Ascending aorta (tissue), 2 donors: ENCODE data around the gene C19orf33. TPM values are rescaled to one million over a fixed set of nuclear protein-coding genes. Genes with fewer than 3 reads are reported as not detected.

Experiments used
- DNase-seq, 2 donors: peaks; one replicate each; pipeline ENCODE4 v3.0.0-alpha.2; 2019; ENCODE audit warnings: low spot score in 2 of 2
- H3K27ac ChIP-seq, 2 donors: fragments of 200-600 bp; sonication (generic); one replicate each; pipeline ENCODE4 v1.5.1; 2016 to 2017; ENCODE audit warnings: mild to moderate bottlenecking in 1 of 2
- H3K27me3 ChIP-seq: fragments of 200-600 bp; sonication (generic); one replicate; pipeline ENCODE4 v1.5.1; 2017
- H3K36me3 ChIP-seq, 2 donors: fragments of 200-600 bp; sonication (generic); one replicate each; pipeline ENCODE4 v1.5.1; 2016
- H3K4me1 ChIP-seq, 2 donors: fragments of 200-600 bp; sonication (generic); one replicate each; pipeline ENCODE4 v1.5.1; 2016 to 2017; ENCODE audit warnings: mild to moderate bottlenecking in 1 of 2
- H3K4me3 ChIP-seq, 2 donors: fragments of 200-600 bp; sonication (generic); one replicate each; pipeline ENCODE4 v1.5.1; 2016 to 2017; ENCODE audit warnings: mild to moderate bottlenecking in 1 of 2
- H3K9me3 ChIP-seq, 2 donors: fragments of 200-600 bp; sonication (generic); one replicate each; pipeline ENCODE4 v1.5.1; 2016
- intact Hi-C: fragments of 100-400 bp; cut with DNase I; formaldehyde crosslinking; loops from one replicate; pipeline ENCODE4 v1.15.1; 2023
- total RNA-seq: library from RNA; depleted of rRNA; stranded (reverse); fragments of >200 nt; gene quantifications from one replicate; pipeline ENCODE4 v1.1.0, GENCODE V29; 2016
- TF ChIP-seq, protein P1 (sequence below), 3 experiments: fragments of 200-600 bp in 2 of 3; fragments of 450-650 bp in 1 of 3; sonication (generic) in 2 of 3; IDR thresholded peaks; one replicate each; pipeline ENCODE4 v1.5.1; 2016 to 2019; ENCODE audit warnings: antibody characterized with exemption in 3 of 3, mild to moderate bottlenecking in 1 of 3, moderate library complexity in 1 of 3

C19orf33 gene
- total RNA-seq, 1 donor from 2014 or later, result not detected

DNA sequence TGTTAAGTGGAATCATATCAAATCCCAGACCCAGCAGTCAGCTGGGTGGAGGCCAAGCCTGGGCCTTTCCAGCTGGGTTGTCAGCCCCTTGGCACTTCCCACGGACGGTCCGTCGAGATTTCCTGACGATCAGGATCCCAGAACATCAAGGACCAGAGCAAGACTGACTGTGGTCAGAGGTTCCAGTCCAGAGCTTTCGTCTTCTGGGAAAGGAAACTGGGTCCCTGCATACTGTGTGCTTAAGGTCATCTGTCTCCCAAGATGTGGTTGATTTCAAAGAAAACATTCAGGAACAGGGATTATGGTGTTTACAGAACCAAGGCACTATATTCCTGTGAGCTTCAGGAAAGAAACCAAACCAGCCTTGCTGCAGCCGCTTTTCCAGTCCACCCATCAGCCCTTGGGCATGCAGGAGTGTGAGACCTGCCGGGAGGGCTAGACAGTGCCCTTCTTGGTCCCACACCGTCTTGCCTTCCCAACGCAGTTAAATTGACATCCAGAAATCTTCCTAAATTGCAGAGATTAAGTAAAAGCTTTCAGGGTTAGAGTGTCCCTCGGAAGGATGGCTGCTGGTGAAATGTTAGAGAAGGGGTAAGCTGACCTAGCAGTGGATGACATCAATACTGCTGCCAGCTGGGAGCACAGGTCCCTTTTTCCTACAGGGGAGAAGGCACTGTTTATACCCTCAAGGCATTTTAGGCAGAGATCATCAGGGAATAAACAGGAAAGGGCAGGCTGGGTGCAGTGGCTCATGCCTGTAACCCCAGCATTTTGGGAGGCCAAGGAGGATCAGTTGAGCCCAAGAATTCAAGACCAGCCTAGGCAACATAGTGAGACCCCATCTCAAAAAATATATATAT is 5.0 kb upstream of the C19orf33 start:
- peak overlapping the region; percentile 59 to 69 for H3K27ac ChIP-seq
- TF ChIP-seq, protein P1, sequence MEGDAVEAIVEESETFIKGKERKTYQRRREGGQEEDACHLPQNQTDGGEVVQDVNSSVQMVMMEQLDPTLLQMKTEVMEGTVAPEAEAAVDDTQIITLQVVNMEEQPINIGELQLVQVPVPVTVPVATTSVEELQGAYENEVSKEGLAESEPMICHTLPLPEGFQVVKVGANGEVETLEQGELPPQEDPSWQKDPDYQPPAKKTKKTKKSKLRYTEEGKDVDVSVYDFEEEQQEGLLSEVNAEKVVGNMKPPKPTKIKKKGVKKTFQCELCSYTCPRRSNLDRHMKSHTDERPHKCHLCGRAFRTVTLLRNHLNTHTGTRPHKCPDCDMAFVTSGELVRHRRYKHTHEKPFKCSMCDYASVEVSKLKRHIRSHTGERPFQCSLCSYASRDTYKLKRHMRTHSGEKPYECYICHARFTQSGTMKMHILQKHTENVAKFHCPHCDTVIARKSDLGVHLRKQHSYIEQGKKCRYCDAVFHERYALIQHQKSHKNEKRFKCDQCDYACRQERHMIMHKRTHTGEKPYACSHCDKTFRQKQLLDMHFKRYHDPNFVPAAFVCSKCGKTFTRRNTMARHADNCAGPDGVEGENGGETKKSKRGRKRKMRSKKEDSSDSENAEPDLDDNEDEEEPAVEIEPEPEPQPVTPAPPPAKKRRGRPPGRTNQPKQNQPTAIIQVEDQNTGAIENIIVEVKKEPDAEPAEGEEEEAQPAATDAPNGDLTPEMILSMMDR (IDR thresholded peaks at IDR 0.05), result no peak

DNA sequence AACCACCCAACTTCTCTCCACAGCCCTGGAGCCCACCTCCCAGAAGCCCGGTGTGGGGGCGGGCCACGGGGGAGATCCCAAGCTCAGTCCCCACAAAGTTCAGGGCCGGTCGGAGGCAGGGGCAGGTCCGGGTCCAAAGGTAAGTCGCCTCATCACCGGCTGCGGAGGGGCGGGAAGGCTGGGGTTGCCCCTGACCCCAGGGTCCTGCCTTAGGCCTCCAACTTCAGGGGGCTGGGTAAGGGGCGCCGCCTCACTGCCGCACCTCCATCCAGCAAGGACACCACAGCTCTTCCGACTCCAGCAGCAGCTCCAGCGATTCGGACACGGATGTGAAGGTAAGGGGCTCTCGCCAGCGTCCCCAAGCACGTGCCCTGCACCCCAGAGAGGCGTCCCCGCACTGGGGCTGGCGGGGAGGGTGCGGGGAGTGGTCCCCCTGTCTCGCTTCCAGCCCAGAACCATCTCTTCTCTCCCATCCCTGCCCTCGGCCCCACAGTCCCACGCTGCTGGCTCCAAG is 358 bp downstream of the C19orf33 start:
- Histone ChIP-seq H3K36me3 (peaks cover 46 to 52% of the 10 kb centered on the region in 2 donors), H3K4me1 (no peaks in the 10 kb centered on the region), H3K4me3 (no peak overlapping the region), H3K9me3 (no peaks in the 10 kb centered on the region), H3K27ac (no peak overlapping the region), H3K27me3 (no peaks in the 10 kb centered on the region)
- TF ChIP-seq, protein P1 (IDR thresholded peaks at IDR 0.05), result no peak
- DNase-seq, result no peak
- intact Hi-C loops, result no loop called here

More for the DNA sequence above, 5.0 kb upstream of the C19orf33 start:
- no peak overlapping the region for H3K4me3 ChIP-seq
- intact Hi-C loops, result no loop called here
- DNase-seq, result no peak
- peaks cover 13 to 16% of the 10 kb centered on the region in 2 donors for H3K36me3 ChIP-seq
- H3K9me3 ChIP-seq, result no peaks in the 10 kb centered on the region
- no peaks in the 10 kb centered on the region for H3K27me3 ChIP-seq
- peaks cover 0 to 7% of the 10 kb centered on the region in 2 donors for H3K4me1 ChIP-seq

DNA sequence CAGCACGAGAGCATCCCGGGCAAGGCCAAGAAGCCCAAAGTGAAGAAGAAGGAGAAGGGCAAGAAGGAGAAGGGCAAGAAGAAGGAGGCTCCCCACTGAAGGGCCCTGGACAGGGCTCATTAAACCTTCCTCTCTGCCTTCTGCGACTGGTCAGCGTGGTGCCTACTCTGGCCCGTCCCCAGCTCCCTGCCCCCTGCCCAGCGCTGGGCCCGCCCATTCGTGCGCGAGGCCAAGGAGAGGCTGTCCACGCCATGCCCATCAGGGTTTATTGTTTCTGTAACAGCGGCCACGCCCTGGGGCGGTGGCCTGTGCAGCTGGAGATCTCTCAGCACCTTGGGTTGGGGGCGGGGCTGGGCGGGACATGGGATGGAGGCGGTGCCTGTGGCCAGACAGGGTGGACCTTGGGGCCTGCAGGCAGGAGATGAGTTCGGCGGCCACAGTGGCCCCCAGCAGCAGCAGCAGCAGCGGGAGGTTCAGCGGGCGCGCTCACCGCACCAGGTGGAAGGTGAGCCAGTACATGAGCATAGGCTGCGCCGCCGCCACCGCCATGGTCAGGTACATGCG is 897 bp downstream of the C19orf33 start:
- TF ChIP-seq, protein P1 (IDR thresholded peaks at IDR 0.05), result no peak
- peaks cover 46 to 54% of the 10 kb centered on the region in 2 donors for H3K36me3 ChIP-seq
- DNase-seq, result no peak
- H3K9me3 ChIP-seq, result no peaks in the 10 kb centered on the region
- H3K27me3 ChIP-seq, result no peaks in the 10 kb centered on the region
- H3K27ac ChIP-seq, result no peak overlapping the region
- no peak overlapping the region for H3K4me3 ChIP-seq
- intact Hi-C loops, result no loop called here
- no peaks in the 10 kb centered on the region for H3K4me1 ChIP-seq

DNA sequence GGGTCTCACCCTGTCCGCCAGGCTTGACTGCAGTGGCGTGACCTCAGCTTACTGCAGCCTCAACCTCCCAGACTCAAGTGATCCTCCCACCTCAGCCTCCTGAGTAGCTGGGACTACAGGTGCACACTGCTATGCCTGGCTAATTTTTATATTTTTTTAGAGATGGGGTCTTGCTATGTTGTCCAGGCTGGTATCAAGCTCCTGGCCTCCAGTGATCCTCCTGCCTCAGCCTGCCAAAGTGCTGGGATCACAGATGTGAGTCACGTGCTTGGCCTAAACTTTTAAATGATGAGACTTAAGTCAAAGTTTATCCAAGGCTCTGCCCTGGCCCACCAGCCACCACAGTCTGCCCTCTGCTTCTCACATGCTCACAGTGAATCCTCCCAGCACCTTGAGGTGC is 2.2 kb downstream of the C19orf33 start:
- peaks cover 46 to 54% of the 10 kb centered on the region in 2 donors for H3K36me3 ChIP-seq
- intact Hi-C loops, result no loop called here

DNA sequence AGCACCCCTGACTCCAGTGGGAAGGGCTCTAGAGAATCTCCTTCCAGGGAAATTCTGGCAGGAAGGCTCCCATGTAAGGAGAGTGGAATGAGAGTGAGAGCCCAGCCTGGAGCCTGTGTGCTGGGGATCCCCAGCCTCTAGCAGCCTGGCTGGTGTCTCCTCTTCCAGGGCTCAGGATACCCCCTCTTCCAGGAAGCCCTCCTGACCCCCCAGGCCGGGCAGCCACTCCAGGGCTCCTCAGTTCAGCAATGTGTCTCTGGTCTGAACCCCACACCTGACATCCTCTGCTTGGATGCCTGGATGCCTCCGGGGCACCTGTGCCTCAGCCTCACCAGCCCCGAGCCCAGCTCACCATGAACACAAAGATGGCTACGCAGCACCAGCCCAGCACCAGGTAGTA is 3.0 kb downstream of the C19orf33 start:
- no peaks in the 10 kb centered on the region for H3K9me3 ChIP-seq
- H3K4me3 ChIP-seq, result no peak overlapping the region
- H3K36me3 ChIP-seq, result peaks cover 46 to 54% of the 10 kb centered on the region in 2 donors
- H3K4me1 ChIP-seq, result no peaks in the 10 kb centered on the region
- no peak for DNase-seq
- no peak overlapping the region for H3K27ac ChIP-seq
- no peaks in the 10 kb centered on the region for H3K27me3 ChIP-seq
- TF ChIP-seq, protein P1 (IDR thresholded peaks at IDR 0.05), result no peak
- intact Hi-C loops, result no loop called here

More for the DNA sequence above, 2.2 kb downstream of the C19orf33 start:
- no peaks in the 10 kb centered on the region for H3K4me1 ChIP-seq
- TF ChIP-seq, protein P1 (IDR thresholded peaks at IDR 0.05), result no peak
- no peak for DNase-seq
- H3K4me3 ChIP-seq, result no peak overlapping the region
- H3K27ac ChIP-seq, result no peak overlapping the region
- no peaks in the 10 kb centered on the region for H3K9me3 ChIP-seq
- H3K27me3 ChIP-seq, result no peaks in the 10 kb centered on the region
